Endodermal cell (in vitro differentiated cells): ENCODE measurements around the gene PYGM. TPM values are rescaled to one million over a fixed set of nuclear protein-coding genes. Genes with fewer than 3 reads are reported as not detected.

Experiments used
- DNase-seq: peaks from one replicate; pipeline ENCODE4 v3.0.0-alpha.2; 2017
- H3K27ac ChIP-seq: 2 replicates; pipeline ENCODE4 v1.5.1; 2013; ENCODE audit warnings: mild to moderate bottlenecking, low read depth, low read length, moderate library complexity
- H3K27me3 ChIP-seq: 2 replicates; pipeline ENCODE4 v1.6.1; 2013; ENCODE audit warnings: mild to moderate bottlenecking, low read length, moderate library complexity; ENCODE audit not compliant: insufficient read depth, control insufficient read depth, poor library complexity, severe bottlenecking
- H3K36me3 ChIP-seq: 2 replicates; pipeline ENCODE4 v1.7.0; 2013; ENCODE audit warnings: mild to moderate bottlenecking, low read length, moderate library complexity; ENCODE audit not compliant: control insufficient read depth, insufficient read depth
- H3K4me1 ChIP-seq: one replicate; pipeline ENCODE4 v1.7.0; 2013; ENCODE audit warnings: low read length; ENCODE audit not compliant: control insufficient read depth, insufficient read depth
- H3K4me3 ChIP-seq: 2 replicates; pipeline ENCODE4 v1.5.1; 2013; ENCODE audit warnings: mild to moderate bottlenecking, low read length, moderate library complexity
- H3K9ac ChIP-seq: 2 replicates; pipeline ENCODE4 v1.6.1; 2013; ENCODE audit warnings: mild to moderate bottlenecking, low read length, moderate library complexity; ENCODE audit not compliant: poor library complexity, severe bottlenecking; ENCODE audit errors: extremely low read depth
- H3K9me3 ChIP-seq: 2 replicates; pipeline ENCODE4 v1.6.1; 2013; ENCODE audit warnings: mild to moderate bottlenecking, low read length, moderate library complexity; ENCODE audit not compliant: control insufficient read depth
- H3K27ac Mint-ChIP-seq: 2 replicates; pipeline ENCODE4 v1.8.0; 2020; ENCODE audit warnings: mixed read lengths
- H3K27me3 Mint-ChIP-seq: 2 replicates; pipeline ENCODE4 v1.8.0; 2021; ENCODE audit warnings: mild to moderate bottlenecking, mixed read lengths; ENCODE audit not compliant: insufficient read depth
- H3K36me3 Mint-ChIP-seq: 2 replicates; pipeline ENCODE4 v1.8.0; 2020; ENCODE audit warnings: low read depth, mixed read lengths
- H3K4me1 Mint-ChIP-seq: 2 replicates; pipeline ENCODE4 v1.8.0; 2020; ENCODE audit warnings: mixed read lengths
- H3K4me3 Mint-ChIP-seq: 2 replicates; pipeline ENCODE4 v1.8.0; 2020; ENCODE audit warnings: mild to moderate bottlenecking, moderate library complexity, mixed read lengths
- H3K9me3 Mint-ChIP-seq: 2 replicates; pipeline ENCODE4 v1.8.0; 2020; ENCODE audit warnings: mild to moderate bottlenecking, mixed read lengths
- CTCF ChIP-seq: fragments of 200-600 bp; sonication (generic); conservative IDR thresholded peaks from 2 replicates; pipeline ENCODE4 v1.5.0; 2021; ENCODE audit warnings: antibody characterized with exemption, mild to moderate bottlenecking
- WGBS, 2 experiments: methylation state at CpG; one replicate each; pipeline versions ENCODE4 v1.1.5 to v1.1.7; 2013; ENCODE audit warnings: missing lambda C conversion rate in 2 of 2, mixed read lengths in 1 of 2; ENCODE audit not compliant: insufficient coverage in 1 of 2, insufficient read length in 1 of 2; 5-methylcytosine and 5-hydroxymethylcytosine counted together
- total RNA-seq, 2 donors: library from RNA; stranded (reverse); fragmentation: NEBNext Ultra II Directional in 1 of 2; extraction: Animal tissue kit (Norgen Biotek cat#: 25700) in 1 of 2; gene quantifications; 2 replicates in 1 of 2; 3 replicates in 1 of 2; pipeline ENCODE4 v1.2.1, GENCODE V29; 2021

Gene PYGM
- total RNA-seq, 2 donors from 2014 or later, result 1.1 to 1.2 TPM

- H3K9ac ChIP-seq, result no peak overlapping the region
Observed at GRCh38 chr11:64796047-64796756, 36.4 kb upstream of the PYGM start.

DNA sequence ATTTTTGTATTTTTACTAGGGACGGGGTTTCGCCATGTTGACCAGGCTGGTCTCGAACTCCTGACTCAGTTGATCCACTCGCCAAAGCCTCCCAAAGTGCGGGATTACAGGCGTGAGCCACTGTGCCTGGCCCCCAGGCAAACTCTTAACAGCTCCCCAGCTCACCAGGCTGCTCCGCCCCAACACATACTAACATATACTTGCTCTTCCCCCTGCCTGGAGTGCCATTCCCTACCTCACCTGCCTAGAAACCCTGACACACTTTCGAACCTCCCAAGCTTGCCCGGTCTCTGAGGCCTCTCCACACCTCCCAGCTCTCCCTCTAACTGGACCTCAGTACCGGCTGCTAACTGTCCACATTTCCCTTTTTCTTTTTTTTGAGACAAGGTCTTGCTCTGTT, 34.8 kb upstream of the PYGM start:
- H3K4me1 Mint-ChIP-seq, result no peaks in the 10 kb centered on the region

More at GRCh38 chr11:64796047-64796756, 36.4 kb upstream of the PYGM start:
- H3K27ac Mint-ChIP-seq, result no peak overlapping the region
- no peaks in the 10 kb centered on the region for H3K4me1 Mint-ChIP-seq
- Histone ChIP-seq H3K4me3 (no peak overlapping the region), H3K27ac (no peak overlapping the region), H3K36me3 (peaks cover 14% of the 10 kb centered on the region), H3K27me3 (no peaks in the 10 kb centered on the region), H3K4me1 (no peaks in the 10 kb centered on the region), H3K9me3 (no peaks in the 10 kb centered on the region)
- 90 to 94% methylated on average over 5 to 19 of the region's 19 CpGs for WGBS, 2 experiments
- H3K9me3 Mint-ChIP-seq, result no peaks in the 10 kb centered on the region
- H3K4me3 Mint-ChIP-seq, result no peak overlapping the region
- DNase-seq, result no peak
- H3K27me3 Mint-ChIP-seq, result no peaks in the 10 kb centered on the region
- H3K36me3 Mint-ChIP-seq, result peaks cover 7% of the 10 kb centered on the region
- TF ChIP-seq CTCF, result no peak

More for the DNA sequence above, 34.8 kb upstream of the PYGM start:
- H3K9me3 ChIP-seq, result no peaks in the 10 kb centered on the region
- TF ChIP-seq CTCF, result no peak
- no peak for DNase-seq
- no peak overlapping the region for H3K27ac Mint-ChIP-seq
- no peaks in the 10 kb centered on the region for H3K27me3 Mint-ChIP-seq
- H3K27ac ChIP-seq, result no peak overlapping the region
- H3K4me3 ChIP-seq, result no peak overlapping the region
- H3K9me3 Mint-ChIP-seq, result no peaks in the 10 kb centered on the region
- WGBS, 2 experiments, result 88 to 94% methylated on average over 10 of the region's 10 CpGs
- H3K4me1 ChIP-seq, result no peaks in the 10 kb centered on the region
- no peaks in the 10 kb centered on the region for H3K27me3 ChIP-seq
- H3K9ac ChIP-seq, result no peak overlapping the region
- H3K4me3 Mint-ChIP-seq, result no peak overlapping the region
- peaks cover 10% of the 10 kb centered on the region for H3K36me3 ChIP-seq
- H3K36me3 Mint-ChIP-seq, result peaks cover 13% of the 10 kb centered on the region
